Effector CD8-positive, alpha-beta T cell (primary cell): ENCODE data around the gene SERPINE3.

Source experiments
- DNase-seq: peaks from one replicate; lab custom pipeline; 2025; lab: John Stamatoyannopoulos, UW
- total RNA-seq, 4 experiments: gene quantifications; one replicate each; lab custom pipeline; 2026; lab: John Stamatoyannopoulos, UW

The SERPINE3 gene
- total RNA-seq, result 0 to 0.18 (median 0) reads per million in 4 experiments

DNA sequence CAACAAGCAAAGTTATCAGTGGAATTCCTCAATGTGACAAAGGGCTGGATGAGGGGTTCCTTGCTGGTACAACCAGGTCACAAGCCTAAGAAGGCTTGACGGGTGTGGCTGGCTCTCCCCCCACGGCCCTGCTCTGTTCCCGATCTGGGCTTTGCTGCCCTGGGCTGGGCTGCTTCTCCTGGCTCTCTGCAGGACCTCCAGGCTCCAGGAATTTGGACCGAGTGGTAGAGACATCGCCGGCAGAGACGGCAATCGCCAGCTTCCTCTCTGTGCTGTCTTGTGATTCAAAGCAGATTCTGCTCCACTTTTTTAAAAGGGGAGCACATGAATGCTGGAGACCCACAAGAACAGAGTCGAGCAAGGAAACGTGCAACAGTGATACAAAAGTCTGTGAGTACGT is at the start of gene SERPINE3:
Gene SERPINE3, plus strand, starts transcription at position 338 of the 400 bp plus-strand sequence. CDS start 1,401 bp downstream, outside the sequence.
- no peak for DNase-seq

GRCh38 chr13:51291341-51291740 is 48.1 kb upstream of the SERPINE3 start:
- DNase-seq, result no peak

DNA sequence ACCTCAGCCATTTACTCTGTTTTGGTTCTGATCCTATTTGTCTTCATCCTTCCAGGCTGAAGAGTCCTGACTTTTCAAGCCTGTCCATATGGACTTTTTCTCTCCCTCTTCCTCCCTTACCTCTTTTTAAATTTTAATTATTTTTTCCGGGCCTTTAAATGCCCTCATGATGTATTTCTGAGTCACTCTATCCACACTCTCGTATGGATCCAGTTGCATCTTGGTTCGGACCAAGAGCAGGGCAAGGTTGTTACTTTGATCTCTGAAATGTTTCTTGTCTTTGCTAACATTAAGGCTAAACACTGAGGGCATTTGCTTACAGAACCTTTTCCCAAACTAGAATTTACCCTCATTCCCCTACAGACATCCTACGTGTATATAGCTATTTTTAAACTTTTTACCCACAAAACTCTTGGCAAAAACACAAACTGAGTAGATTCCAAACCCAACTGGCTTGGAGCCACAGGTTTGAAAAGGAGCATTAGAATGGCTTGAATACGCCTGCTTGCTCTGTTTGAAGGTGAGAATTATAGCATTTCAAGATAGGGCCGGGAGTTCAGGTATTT is 47.4 kb upstream of the SERPINE3 start:
- DNase-seq, result no peak

GRCh38 chr13:51297556-51297955 is 41.9 kb upstream of the SERPINE3 start:
- no peak for DNase-seq

GRCh38 chr13:51298812-51299211 is 40.7 kb upstream of the SERPINE3 start:
- DNase-seq, result no peak

- no peak for DNase-seq
These were observed 36.4 kb upstream of the SERPINE3 start for GRCh38 chr13:51303063-51303552.

DNA sequence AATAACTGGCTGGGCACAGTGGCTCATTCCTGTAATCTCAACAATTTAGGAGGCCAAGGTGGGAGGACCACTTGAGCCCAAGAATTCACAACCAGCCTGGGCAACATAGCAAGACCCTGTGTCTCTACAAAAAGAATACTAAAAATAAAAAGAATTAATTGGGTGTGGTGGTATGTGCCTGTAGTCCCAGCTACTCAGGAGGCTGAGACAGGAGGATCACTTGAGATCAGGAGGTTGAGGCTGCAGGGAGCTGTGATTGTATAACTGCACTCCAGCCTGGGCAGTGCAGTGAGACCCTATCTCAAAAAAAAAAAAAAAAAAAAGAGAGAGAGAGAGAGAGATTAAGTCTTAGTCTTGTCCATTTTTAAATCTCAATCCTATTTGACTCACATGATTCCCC is 35.6 kb upstream of the SERPINE3 start:
- no peak for DNase-seq

DNA sequence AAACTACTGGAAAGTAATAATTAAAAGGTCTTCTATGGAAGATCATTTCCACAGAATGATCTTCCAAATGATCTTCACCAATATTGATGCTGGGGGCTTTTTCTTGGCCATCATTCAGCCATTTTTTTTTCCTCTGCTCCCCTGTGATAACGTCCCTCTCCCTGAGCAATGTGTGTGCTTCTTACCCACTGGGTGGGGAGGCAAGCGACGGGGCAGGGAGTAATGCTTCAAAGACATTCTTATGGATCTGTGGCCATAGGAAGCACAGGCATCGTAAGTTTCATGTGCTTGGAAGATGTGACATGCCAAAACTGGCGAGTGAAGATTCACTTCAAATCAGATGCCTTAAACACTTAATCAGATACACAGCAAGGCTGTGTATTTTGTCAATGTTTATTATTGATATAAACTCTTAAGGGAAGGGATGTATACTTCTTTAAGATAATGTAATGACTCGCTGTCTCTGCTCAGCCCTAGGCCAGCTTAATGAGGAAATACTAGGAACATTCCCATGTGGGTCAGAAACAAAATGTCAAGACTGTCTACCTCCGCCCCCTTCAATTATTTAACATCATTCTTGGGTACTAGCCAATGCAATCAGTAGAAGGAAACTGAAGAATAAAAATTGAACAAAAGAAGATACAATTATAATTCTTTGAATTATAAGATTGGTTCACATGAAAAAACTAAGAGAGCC is 34.1 kb upstream of the SERPINE3 start:
- DNase-seq, result no peak

- no peak for DNase-seq
These were observed 30.7 kb upstream of the SERPINE3 start for GRCh38 chr13:51308781-51309180.

- DNase-seq, result no peak
These were observed 28.3 kb upstream of the SERPINE3 start for GRCh38 chr13:51311231-51311630.

- no peak for DNase-seq
These were observed 27.5 kb upstream of the SERPINE3 start for GRCh38 chr13:51311957-51312520.

DNA sequence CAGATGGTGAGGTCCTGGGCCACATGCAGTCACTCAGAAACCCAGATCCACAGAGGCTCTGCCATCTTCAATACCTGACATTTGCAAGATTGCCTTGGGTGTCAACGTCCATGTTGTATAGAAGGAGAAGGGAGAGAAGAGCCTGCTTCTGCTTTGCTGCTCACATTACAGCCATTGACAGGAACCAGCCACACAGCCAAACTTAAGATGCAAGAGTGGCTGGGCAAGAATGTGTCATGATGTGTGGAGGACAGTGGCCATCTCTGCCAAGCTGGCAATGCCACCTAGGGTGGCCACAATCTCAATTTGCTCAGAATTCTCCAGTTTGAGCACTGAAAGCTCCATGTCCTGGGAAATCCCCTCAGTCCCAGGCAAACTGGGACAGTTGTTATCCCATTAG is 25.9 kb upstream of the SERPINE3 start:
- no peak for DNase-seq

DNA sequence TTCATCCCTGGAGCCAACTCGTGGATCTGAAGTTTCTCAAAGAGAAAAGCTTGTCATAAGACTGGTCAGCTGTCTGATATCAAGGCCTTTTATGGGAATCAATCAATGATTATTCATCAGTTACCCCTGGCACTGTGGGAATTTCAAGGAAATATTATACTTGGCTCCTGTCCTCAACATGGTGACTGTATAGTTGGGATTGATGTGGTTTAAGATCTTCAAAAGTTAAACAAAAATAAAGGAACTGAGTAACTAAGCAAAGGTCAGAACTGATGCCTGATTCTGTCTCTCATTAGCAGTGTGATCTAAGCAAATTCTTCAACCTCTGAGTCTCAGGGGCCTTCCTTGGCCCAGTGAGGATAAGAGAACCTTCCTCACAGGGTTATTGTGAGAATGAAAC is 22.2 kb upstream of the SERPINE3 start:
- DNase-seq, result no peak

DNA sequence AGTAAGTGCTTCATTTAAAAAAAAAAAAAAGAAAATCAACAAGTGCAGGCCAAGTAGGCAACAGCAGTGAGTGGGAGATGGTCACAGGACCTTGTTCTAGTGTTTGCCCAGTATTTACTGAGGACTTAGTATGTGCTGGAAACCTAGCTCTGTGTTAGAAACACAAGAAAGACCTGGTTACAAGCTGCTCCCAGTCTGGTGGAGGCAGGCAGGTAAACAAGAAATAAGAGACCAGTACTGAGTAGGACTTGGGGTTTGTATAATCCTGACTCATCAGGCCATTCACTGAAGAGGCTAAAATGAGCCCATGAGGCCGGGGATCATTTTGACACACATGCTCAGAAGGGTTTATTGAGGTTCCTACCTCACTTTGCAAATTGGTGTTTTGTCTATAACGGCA is 21.5 kb upstream of the SERPINE3 start:
- no peak for DNase-seq

DNA sequence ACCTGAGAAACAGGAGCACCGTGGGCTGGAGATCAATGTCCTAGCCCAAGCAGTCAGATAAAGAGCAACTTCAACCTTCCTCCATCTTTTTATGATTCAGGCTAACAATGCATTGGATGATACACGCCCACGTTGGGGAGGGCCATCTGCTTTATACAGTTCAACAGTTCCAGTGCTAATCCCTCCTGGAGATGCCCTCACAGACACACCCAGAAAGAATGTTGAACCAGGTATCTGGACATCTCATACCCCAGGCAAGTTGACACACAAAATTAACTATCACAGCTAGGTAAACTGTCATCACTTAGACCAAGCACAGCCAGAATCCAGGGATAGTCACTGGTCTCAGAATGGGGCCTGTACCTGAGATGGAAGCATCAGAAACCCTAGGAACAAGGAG is 20.6 kb upstream of the SERPINE3 start:
- DNase-seq, result no peak

- DNase-seq, result no peak
These were observed 17.7 kb upstream of the SERPINE3 start for GRCh38 chr13:51321836-51322235.

DNA sequence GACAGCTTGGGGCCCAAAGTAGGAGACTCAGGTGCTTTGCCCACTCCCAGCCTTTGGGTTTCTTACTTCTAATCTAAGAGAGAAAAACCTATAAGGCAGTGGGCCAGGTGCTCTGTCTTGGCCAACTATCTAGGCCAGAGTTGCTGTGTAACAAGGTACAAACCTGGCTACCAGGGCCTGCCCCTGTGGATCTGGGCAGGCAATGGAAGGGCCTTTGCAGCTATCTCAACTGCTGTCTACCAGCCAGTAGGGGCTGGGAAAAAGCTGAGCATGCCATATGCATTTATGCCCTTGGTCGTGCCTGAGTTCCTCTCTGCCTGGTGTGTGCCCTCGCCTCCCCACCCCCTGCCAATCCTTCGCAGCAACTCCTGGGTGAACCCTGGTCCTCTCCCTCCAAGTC is 16.7 kb upstream of the SERPINE3 start:
- no peak for DNase-seq

GRCh38 chr13:51323824-51324511 is 15.5 kb upstream of the SERPINE3 start:
- DNase-seq, result no peak

DNA sequence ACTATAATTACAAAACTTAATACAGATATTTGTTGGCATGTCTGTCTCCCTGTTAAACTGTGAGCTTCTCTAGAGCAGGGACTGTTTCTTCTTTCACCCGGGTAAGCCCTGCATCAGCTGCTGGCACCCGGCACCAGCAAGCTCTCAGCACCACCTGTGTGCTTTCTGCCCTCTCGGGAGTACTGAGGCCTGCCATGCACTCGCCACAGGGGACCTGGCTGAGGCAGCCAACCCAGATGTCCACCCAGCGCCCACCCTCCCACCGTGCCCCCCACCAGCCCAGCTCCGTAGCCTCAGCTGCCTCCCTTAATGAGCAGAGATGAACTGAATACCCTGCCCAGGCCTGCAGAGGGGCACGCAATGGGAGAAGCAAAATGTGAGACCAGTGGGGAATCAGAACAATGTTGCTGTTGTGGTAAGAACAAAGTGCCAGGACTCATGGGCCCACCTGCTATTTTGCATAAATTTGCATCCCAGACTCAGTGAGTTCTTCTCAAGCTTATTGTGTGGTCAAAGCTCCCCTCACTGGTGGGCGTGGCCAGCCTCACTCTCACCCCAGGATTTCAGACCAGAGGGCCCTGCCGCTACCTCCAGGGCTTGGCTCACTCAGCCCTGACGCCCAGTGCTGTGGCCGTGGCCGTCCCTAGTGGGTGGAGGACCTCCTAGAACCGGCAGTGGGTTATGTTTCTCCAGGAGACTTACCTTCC is 14.6 kb upstream of the SERPINE3 start:
- DNase-seq, result no peak

GRCh38 chr13:51325837-51326236 is 13.7 kb upstream of the SERPINE3 start:
- no peak for DNase-seq

- DNase-seq, result no peak
These were observed 12.7 kb upstream of the SERPINE3 start for GRCh38 chr13:51326777-51327176.

DNA sequence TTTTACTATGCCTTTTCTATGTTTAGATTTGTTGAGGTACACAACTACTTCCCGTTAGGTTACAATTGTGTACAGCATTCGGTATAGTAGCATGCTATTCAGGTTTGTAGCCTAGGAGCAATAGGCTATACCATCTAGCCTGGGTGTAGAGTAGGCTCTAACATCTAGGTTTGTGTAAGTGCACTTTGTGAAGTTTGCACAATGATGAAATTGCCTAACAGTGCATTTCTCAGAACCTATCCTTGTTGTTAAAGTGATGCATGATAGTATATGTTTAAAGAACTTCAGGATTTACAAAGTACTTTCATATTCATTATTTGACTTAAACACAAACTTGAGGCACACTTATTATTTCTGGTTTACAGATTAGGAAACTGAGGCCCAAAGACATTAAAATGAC is 11.5 kb upstream of the SERPINE3 start:
- DNase-seq, result no peak
